Dermis microvascular lymphatic vessel endothelial cell (primary cell): Measurements from ENCODE around the gene TBXT. TPM values are rescaled to one million over a fixed set of nuclear protein-coding genes. Genes with fewer than 3 reads are reported as not detected.

ENCODE experiments used
- DNase-seq, 2 donors: peaks; one replicate each; pipeline versions ENCODE4 v3.0.0 to v3.0.0-alpha.2; 2010; ENCODE audit warnings: low read depth in 2 of 2
- total RNA-seq: library from RNA; depleted of rRNA; stranded (reverse); fragments of >200 nt; gene quantifications from 2 replicates; pipeline ENCODE4 v1.2.1, GENCODE V29; 2014

The TBXT gene
- total RNA-seq, 1 donor from 2014 or later: not detected

GRCh38 chr6:166115609-166116008 lies 52.0 kb downstream of the TBXT start:
- no peak for DNase-seq

- no peak for DNase-seq
Observed at GRCh38 chr6:166112580-166112979, 55.1 kb downstream of the TBXT start.

- DNase-seq: no peak
Observed at GRCh38 chr6:166109608-166110007, 58.0 kb downstream of the TBXT start.

Other genes starting within 250 kb of the TBXT start
- gene PRR18, start 140.5 kb upstream of the TBXT start, total RNA-seq: not detected in 2 replicates
- 18.7 and 20.7 TPM in 2 replicates for gene SFT2D1, start 174.7 kb upstream of the TBXT start, total RNA-seq
- 15.4 and 15.8 TPM in 2 replicates for gene MPC1, start 215.1 kb upstream of the TBXT start, total RNA-seq